Measurements from ENCODE around the gene GALNTL6. TPM values are rescaled to one million over a fixed set of nuclear protein-coding genes. Genes with fewer than 3 reads are reported as not detected.

Gene GALNTL6
- total and polyA plus RNA-seq, 4 donors: 0.08 to 0.09 (median 0.09) TPM; not detected in 1

DNA sequence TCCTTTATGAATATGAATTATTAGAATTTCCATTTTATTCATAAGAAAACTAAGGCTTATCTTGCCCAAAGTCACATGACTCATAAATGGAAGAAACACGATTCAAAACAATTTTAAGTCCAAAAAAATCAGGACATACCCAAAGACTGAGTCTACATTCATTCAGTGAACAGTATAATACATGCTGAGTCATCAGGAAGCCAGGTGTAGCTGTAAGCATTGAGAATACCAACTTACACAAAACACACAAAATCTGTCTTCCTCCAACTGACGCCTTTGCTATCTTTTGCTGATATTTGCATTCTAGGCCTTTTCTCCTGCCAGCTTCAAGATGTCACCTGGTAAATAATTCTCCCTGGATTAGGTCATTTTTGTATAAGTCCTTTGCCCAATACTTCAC lies 835.3 kb downstream of the GALNTL6 start:
- Histone ChIP-seq H3K4me1 (ENCODE audit: control insufficient read depth in 5 of 5, insufficient read depth in 5 of 5, low read length in 5 of 5) (no peaks in the 10 kb centered on the region), H3K27ac (ENCODE audit: low read depth in 1 of 2, low read length in 1 of 2) (no peak overlapping the region), H3K9me3 (ENCODE audit: control insufficient read depth in 4 of 4, insufficient read depth in 3 of 4, low read length in 3 of 4) (no peaks in the 10 kb centered on the region), H3K27me3 (ENCODE audit: control insufficient read depth in 3 of 3, insufficient read depth in 3 of 3, low read length in 2 of 3) (no peaks in the 10 kb centered on the region), H3K9ac (ENCODE audit: insufficient read depth in 1 of 2, low read length in 2 of 2) (no peak overlapping the region), H3K36me3 (ENCODE audit: control insufficient read depth in 4 of 4, insufficient read depth in 4 of 4, low read length in 4 of 4) (no peaks in the 10 kb centered on the region), H3K4me3 (no peak overlapping the region)
- TF ChIP-seq, protein P1, sequence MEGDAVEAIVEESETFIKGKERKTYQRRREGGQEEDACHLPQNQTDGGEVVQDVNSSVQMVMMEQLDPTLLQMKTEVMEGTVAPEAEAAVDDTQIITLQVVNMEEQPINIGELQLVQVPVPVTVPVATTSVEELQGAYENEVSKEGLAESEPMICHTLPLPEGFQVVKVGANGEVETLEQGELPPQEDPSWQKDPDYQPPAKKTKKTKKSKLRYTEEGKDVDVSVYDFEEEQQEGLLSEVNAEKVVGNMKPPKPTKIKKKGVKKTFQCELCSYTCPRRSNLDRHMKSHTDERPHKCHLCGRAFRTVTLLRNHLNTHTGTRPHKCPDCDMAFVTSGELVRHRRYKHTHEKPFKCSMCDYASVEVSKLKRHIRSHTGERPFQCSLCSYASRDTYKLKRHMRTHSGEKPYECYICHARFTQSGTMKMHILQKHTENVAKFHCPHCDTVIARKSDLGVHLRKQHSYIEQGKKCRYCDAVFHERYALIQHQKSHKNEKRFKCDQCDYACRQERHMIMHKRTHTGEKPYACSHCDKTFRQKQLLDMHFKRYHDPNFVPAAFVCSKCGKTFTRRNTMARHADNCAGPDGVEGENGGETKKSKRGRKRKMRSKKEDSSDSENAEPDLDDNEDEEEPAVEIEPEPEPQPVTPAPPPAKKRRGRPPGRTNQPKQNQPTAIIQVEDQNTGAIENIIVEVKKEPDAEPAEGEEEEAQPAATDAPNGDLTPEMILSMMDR (IDR thresholded peaks at IDR 0.05; ENCODE audit: control extremely low read depth, extremely low read depth): no peak
- WGBS, 2 donors: 86 to 89% methylated on average over 2 of the region's 2 CpGs
- DNase-seq (no peak), ATAC-seq (ENCODE audit: insufficient read depth, low FRiP score) (no peak)

DNA sequence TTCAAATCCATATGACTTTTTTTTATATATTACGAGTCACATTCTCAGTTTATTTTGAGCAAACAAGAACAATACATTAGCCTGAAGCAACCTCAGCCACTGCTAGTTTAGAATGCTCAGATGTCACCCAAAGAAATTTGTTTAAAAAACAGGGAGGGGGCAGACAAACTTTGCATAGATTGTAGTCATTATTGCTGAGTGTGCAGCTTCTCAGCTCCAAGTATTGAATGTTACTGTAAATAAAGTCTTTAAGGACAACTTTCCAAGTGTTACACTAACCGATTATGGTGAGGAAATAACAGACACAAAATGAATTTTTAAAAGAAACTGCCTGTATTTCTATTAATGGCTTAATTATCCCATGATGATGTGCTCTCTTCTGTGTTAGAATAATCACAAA lies 835.9 kb downstream of the GALNTL6 start:
- H3K9me3 ChIP-seq (ENCODE audit: control insufficient read depth in 4 of 4, insufficient read depth in 3 of 4, low read length in 3 of 4): no peaks in the 10 kb centered on the region
- H3K27me3 ChIP-seq (ENCODE audit: control insufficient read depth in 3 of 3, insufficient read depth in 3 of 3, low read length in 2 of 3): no peaks in the 10 kb centered on the region
- ATAC-seq (ENCODE audit: insufficient read depth, low FRiP score) (no peak), DNase-seq (no peak)
- no peaks in the 10 kb centered on the region for H3K4me1 ChIP-seq (ENCODE audit: control insufficient read depth in 5 of 5, insufficient read depth in 5 of 5, low read length in 5 of 5)
- H3K27ac ChIP-seq (ENCODE audit: low read depth in 1 of 2, low read length in 1 of 2): no peak overlapping the region
- H3K36me3 ChIP-seq (ENCODE audit: control insufficient read depth in 4 of 4, insufficient read depth in 4 of 4, low read length in 4 of 4): no peaks in the 10 kb centered on the region
- 70 to 73% methylated on average over 2 of the region's 2 CpGs for WGBS, 2 donors
- TF ChIP-seq, protein P1 (IDR thresholded peaks at IDR 0.05; ENCODE audit: control extremely low read depth, extremely low read depth): no peak
- H3K4me3 ChIP-seq: no peak overlapping the region
- H3K9ac ChIP-seq (ENCODE audit: insufficient read depth in 1 of 2, low read length in 2 of 2): no peak overlapping the region

DNA sequence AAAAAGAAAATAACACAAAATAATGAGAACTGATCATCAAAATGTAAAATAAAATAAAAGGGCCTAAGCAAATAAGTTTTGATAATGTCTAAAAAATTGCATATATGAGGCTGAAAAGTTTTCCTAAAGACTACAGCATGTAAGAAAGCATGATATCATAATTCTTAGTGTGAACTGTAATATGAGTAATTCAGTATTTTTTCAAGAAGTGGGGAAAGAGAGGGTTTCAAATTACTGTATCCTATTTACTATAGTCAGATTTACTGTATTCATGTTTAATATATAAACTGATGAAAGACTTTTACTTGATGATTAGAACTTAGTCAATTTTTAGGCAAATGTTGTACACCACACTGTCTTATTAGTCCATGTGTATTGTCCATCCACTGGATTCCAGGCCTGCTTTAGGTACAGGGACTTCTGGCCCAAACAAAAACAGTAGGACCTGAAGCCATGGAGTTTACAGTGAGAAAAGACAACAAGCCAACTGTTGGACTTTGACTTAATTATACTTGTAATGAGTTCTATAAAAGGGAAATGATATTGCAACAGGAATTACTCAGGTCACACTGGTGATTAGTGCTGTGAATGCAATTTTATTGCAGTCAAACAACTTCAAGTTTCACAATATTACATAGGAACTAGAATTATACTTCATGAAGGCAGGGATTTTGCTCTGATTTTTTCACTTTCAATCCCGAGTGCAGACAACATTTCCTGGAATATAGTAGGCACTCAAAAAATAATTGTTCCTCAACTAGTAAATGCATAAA lies 837.7 kb downstream of the GALNTL6 start:
- no peaks in the 10 kb centered on the region for H3K27me3 ChIP-seq (ENCODE audit: control insufficient read depth in 3 of 3, insufficient read depth in 3 of 3, low read length in 2 of 3)
- DNase-seq (no peak), ATAC-seq (ENCODE audit: insufficient read depth, low FRiP score) (no peak)
- no peak overlapping the region for H3K27ac ChIP-seq (ENCODE audit: low read depth in 1 of 2, low read length in 1 of 2)
- no peaks in the 10 kb centered on the region for H3K4me1 ChIP-seq (ENCODE audit: control insufficient read depth in 5 of 5, insufficient read depth in 5 of 5, low read length in 5 of 5)
- H3K4me3 ChIP-seq: no peak overlapping the region
- no peaks in the 10 kb centered on the region for H3K9me3 ChIP-seq (ENCODE audit: control insufficient read depth in 4 of 4, insufficient read depth in 3 of 4, low read length in 3 of 4)
- 76 to 77% methylated on average over 1 of the region's 1 CpG for WGBS, 2 donors
- no peak overlapping the region for H3K9ac ChIP-seq (ENCODE audit: insufficient read depth in 1 of 2, low read length in 2 of 2)
- TF ChIP-seq, protein P1 (IDR thresholded peaks at IDR 0.05; ENCODE audit: control extremely low read depth, extremely low read depth): no peak
- H3K36me3 ChIP-seq (ENCODE audit: control insufficient read depth in 4 of 4, insufficient read depth in 4 of 4, low read length in 4 of 4): no peaks in the 10 kb centered on the region

DNA sequence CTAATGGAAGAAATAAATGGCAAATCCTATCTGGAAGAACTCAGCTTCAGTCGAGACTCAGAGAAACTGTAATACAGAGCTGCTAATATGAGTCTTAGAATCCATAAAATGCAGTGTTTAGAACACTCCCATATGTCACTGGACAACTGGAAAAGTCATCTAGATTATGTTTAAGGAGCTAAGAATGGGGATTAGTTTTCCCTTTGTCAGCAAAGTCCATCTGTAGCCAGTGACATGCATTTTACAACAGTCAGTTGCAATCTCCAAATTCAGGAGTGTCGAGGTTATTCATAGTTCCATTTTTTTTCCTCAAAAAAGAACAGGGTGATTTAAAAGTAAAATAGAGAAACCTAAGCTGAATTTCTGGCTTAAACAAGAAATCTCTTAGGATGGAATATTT lies 838.8 kb downstream of the GALNTL6 start:
- no peaks in the 10 kb centered on the region for H3K9me3 ChIP-seq (ENCODE audit: control insufficient read depth in 4 of 4, insufficient read depth in 3 of 4, low read length in 3 of 4)
- 79 to 85% methylated on average over 2 of the region's 2 CpGs for WGBS, 2 donors
- no peaks in the 10 kb centered on the region for H3K36me3 ChIP-seq (ENCODE audit: control insufficient read depth in 4 of 4, insufficient read depth in 4 of 4, low read length in 4 of 4)
- H3K27ac ChIP-seq (ENCODE audit: low read depth in 1 of 2, low read length in 1 of 2): no peak overlapping the region
- no peaks in the 10 kb centered on the region for H3K27me3 ChIP-seq (ENCODE audit: control insufficient read depth in 3 of 3, insufficient read depth in 3 of 3, low read length in 2 of 3)
- H3K4me1 ChIP-seq (ENCODE audit: control insufficient read depth in 5 of 5, insufficient read depth in 5 of 5, low read length in 5 of 5): no peaks in the 10 kb centered on the region
- H3K9ac ChIP-seq (ENCODE audit: insufficient read depth in 1 of 2, low read length in 2 of 2): no peak overlapping the region
- H3K4me3 ChIP-seq: no peak overlapping the region
- ATAC-seq (ENCODE audit: insufficient read depth, low FRiP score): no peak
- TF ChIP-seq, protein P1 (IDR thresholded peaks at IDR 0.05; ENCODE audit: control extremely low read depth, extremely low read depth): no peak
- no peak for DNase-seq
